BLaER1 treated with 17β-estradiol and CSF1 and Interleukin-3, amounts not matched to agents 10 nM and 100 nM (cell line): ENCODE results near the gene L3HYPDH.
A peak's percentile ranks its signal among the peaks of the same experiment; 100 is the strongest.

ENCODE experiments used
- H3K27ac ChIP-seq, 11 experiments: shearing (Covaris generic); formaldehyde crosslinking; 2 replicates each; pipeline ENCODE4 v1.8.1; 2022
- H3K27me3 ChIP-seq, 11 experiments: shearing (Covaris generic); formaldehyde crosslinking; 2 replicates each; pipeline ENCODE4 v1.8.1; 2022
- H3K36me3 ChIP-seq, 11 experiments: shearing (Covaris generic); formaldehyde crosslinking; 2 replicates each; pipeline ENCODE4 v1.8.1; 2022
- H3K4me1 ChIP-seq, 10 experiments: shearing (Covaris generic); formaldehyde crosslinking; 2 replicates each; pipeline ENCODE4 v1.8.1; 2022
- H3K4me2 ChIP-seq, 11 experiments: shearing (Covaris generic); formaldehyde crosslinking; 2 replicates each; pipeline ENCODE4 v1.8.1; 2022
- H3K4me3 ChIP-seq, 10 experiments: shearing (Covaris generic); formaldehyde crosslinking; 2 replicates each; pipeline ENCODE4 v1.8.1; 2022
- H3K9ac ChIP-seq, 11 experiments: shearing (Covaris generic); formaldehyde crosslinking; 2 replicates each; pipeline ENCODE4 v1.8.1; 2022
- H3K9me3 ChIP-seq, 11 experiments: shearing (Covaris generic); formaldehyde crosslinking; replicated peaks in 1 of 11; 2 replicates each; pipeline ENCODE4 v1.8.1; 2022
- H4K20me1 ChIP-seq, 11 experiments: shearing (Covaris generic); formaldehyde crosslinking; 2 replicates each; pipeline ENCODE4 v1.8.1; 2022
- Cebpa-rat ChIP-seq, 11 experiments: shearing (Covaris generic); IDR thresholded peaks; 2 replicates each; pipeline ENCODE4 v1.8.1; 2022

L3HYPDH gene

DNA sequence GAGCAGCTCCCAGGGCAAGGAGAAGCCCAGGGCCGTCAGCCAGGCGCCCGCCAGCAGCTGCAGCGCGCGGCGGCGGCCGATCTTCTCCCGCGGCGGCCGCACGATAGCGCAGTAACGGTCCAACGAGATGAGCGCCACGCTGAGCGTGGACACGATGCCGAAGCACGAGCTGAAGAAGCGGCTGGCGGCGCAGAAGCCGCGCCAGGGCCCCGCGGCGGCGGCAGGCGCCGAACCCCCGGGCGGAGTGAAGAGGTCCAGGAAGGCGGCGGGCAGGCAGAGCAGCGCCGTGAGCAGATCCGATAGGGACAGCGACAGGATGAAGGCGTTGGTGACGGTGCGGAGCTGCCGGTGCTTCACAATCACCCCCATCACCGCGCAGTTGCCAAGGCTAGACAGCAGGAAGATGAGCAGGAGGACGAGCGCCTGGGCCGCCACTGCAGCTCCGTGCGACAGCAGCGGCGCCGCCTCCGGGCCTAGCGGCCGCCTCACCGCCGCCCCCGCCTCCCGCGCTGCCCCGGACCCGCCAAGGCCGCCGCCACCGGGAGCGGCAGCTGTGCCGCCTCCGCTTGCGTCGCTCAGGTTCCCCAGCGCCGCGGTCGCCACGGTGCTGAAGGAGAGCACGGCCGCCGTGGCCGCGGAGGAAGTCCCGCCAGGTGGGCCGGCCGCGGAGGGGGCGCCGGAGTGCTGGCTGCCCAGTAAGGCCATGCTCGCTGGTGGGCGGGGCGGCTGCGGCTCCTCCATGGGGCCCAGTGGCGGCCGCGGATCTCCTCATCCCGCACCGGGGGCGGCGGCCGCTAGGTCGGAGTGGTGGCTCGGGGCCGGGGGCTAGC lies 19.5 kb downstream of the L3HYPDH start:
- Histone ChIP-seq H3K4me3 (peak overlapping the region; percentile 58 to 78 (median 69)), H3K27ac (peak overlapping the region in 2 of 11 experiments; percentile 7 to 33; a peak in 2 of 22 replicates), H4K20me1 (peaks cover 0 to 47% (median 33%) of the 10 kb centered on the region in 11 experiments; a peak in 18 of 22 replicates), H3K36me3 (peaks cover 0 to 24% (median 4%) of the 10 kb centered on the region in 11 experiments; a peak in 9 of 22 replicates), H3K4me2 (peak overlapping the region; percentile 87 to 100 (median 98)), H3K4me1 (peaks cover 8 to 16% (median 12%) of the 10 kb centered on the region in 10 experiments), H3K9ac (peak overlapping the region; percentile 28 to 74 (median 59); a peak in 21 of 22 replicates), H3K27me3 (peaks cover 36 to 49% (median 43%) of the 10 kb centered on the region in 11 experiments), H3K9me3 (no peaks in the 10 kb centered on the region)
- TF ChIP-seq Cebpa-rat (IDR thresholded peaks at IDR 0.05): no peak

DNA sequence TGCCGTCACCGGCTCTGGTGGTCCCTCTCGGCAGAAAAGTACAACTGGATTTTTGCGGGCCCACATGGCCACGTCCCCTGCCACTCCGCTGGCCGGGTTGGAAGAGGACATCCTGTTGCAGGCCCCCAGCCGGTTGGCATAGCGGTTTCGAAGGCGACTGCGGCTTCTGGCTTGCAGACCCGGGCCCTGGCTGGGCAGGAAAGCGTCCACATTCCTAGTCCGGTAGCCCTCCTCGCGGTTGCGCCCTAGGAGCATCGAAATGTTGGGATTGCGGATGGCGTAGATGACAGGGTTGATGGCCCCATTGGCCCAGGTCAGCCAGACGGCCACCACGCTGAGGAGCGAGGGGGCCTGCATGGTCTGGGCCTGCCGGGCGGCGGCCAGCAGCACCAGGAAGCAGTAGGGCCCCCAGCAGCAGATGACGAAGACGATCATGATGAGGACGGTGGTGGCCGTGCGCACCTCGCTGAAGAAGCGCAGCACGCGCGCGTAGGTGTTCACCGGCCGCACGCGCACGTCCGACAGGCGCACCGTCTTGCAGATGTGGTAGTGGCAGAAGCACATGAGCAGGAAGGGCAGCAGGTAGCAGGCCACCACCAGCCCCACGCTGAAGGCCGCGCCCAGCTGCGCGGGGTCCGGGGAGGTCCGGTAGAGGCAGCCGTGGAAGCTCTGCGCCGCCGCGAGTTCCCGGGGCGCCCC lies 20.3 kb downstream of the L3HYPDH start:
- Histone ChIP-seq H3K4me1 (peaks cover 8 to 16% (median 12%) of the 10 kb centered on the region in 10 experiments), H3K4me3 (peak overlapping the region; percentile 58 to 78 (median 69)), H3K27ac (no peak overlapping the region), H3K36me3 (peaks cover 0 to 16% (median 1%) of the 10 kb centered on the region in 11 experiments; a peak in 3 of 22 replicates), H3K9me3 (no peaks in the 10 kb centered on the region), H3K4me2 (peak overlapping the region; percentile 87 to 100 (median 98)), H3K27me3 (peaks cover 36 to 49% (median 43%) of the 10 kb centered on the region in 11 experiments), H4K20me1 (peaks cover 0 to 47% (median 33%) of the 10 kb centered on the region in 11 experiments; a peak in 18 of 22 replicates), H3K9ac (peak overlapping the region; percentile 28 to 74 (median 59); a peak in 19 of 22 replicates)
- TF ChIP-seq Cebpa-rat (IDR thresholded peaks at IDR 0.05): no peak

DNA sequence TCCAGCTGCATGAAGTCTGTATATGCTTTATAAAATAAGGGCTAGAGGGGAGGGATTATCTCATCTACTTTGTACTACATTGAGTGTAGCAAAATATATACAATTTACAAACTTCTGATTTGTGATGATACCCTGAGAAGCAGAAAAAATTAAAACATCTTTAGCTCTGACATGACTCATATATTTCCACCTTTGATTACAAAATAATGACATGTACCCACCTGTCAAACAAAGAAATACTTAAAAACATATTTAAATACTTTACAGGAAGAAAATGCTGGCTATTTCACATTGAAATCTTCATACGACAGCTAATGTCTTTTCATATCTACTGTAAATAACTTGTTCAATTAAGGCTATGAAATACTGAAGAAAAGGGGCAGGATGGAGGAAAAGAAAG lies 22.3 kb downstream of the L3HYPDH start:
- H3K36me3 ChIP-seq: peaks cover 0 to 10% (median 4%) of the 10 kb centered on the region in 11 experiments; a peak in 6 of 22 replicates
- peaks cover 8 to 16% (median 12%) of the 10 kb centered on the region in 10 experiments for H3K4me1 ChIP-seq
- no peak overlapping the region for H3K27ac ChIP-seq
- no peak overlapping the region for H3K9ac ChIP-seq
- H3K4me3 ChIP-seq: no peak overlapping the region
- H3K27me3 ChIP-seq: peaks cover 36 to 46% (median 43%) of the 10 kb centered on the region in 11 experiments
- H3K9me3 ChIP-seq: no peaks in the 10 kb centered on the region; a peak in 1 of 22 replicates
- H4K20me1 ChIP-seq: peaks cover 0 to 38% (median 33%) of the 10 kb centered on the region in 11 experiments; a peak in 18 of 22 replicates
- H3K4me2 ChIP-seq: no peak overlapping the region
- TF ChIP-seq Cebpa-rat (IDR thresholded peaks at IDR 0.05): no peak

DNA sequence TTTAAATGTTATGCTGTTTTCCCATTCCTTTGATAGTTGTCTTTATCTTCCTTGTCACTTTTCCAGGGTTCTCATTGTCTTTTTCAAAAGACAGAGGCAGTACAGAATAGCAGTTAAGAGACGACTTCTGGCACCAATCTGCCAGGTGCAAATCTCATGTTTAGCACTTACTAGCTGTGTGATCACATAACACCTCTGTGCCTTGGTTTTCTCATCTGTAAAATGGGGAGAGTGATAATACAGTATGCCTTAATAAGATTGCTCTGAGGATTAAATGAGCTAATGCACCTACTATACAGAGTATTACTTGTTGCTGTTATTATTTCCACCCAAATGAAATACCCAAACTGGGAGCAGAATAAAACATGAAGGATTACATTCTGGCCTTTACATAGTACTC lies 23.8 kb downstream of the L3HYPDH start:
- no peak overlapping the region for H3K9ac ChIP-seq
- H3K27me3 ChIP-seq: peaks cover 26 to 32% (median 29%) of the 10 kb centered on the region in 11 experiments
- H3K4me1 ChIP-seq: peaks cover 8 to 16% (median 11%) of the 10 kb centered on the region in 10 experiments
- peaks cover 0 to 18% (median 9%) of the 10 kb centered on the region in 11 experiments; a peak in 13 of 22 replicates for H3K36me3 ChIP-seq
- no peak overlapping the region for H3K4me3 ChIP-seq
- no peak overlapping the region for H3K4me2 ChIP-seq
- H3K27ac ChIP-seq: no peak overlapping the region
- no peak for TF ChIP-seq Cebpa-rat (IDR thresholded peaks at IDR 0.05)
- H3K9me3 ChIP-seq: no peaks in the 10 kb centered on the region; a peak in 1 of 22 replicates
- peaks cover 0 to 24% (median 20%) of the 10 kb centered on the region in 11 experiments; a peak in 18 of 22 replicates for H4K20me1 ChIP-seq

DNA sequence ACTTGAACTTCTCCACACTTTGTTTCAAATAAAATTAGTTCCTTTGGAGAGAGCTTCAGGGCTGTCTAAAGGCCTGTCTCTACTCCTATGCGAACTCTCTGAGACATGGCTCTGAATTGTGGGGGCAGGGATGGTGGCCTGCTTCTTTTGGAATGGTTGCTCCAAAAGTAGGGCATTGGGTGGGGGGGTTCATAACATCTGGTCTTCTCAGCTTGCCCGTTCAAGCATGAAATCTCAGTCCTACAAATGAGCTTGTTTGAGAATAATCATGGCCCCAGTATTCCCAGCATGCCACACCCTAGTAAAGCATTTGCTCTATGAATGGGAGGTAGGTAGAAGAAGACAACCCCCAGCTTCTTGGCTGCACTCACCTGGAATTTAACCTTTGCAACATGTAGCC lies 25.7 kb downstream of the L3HYPDH start:
- Histone ChIP-seq H3K27ac (no peak overlapping the region), H3K27me3 (peaks cover 7 to 13% (median 10%) of the 10 kb centered on the region in 11 experiments), H3K4me3 (no peak overlapping the region), H4K20me1 (peaks cover 0 to 5% (median under 1%) of the 10 kb centered on the region in 11 experiments; a peak in 13 of 22 replicates), H3K4me1 (no peaks in the 10 kb centered on the region), H3K9me3 (no peaks in the 10 kb centered on the region; a peak in 1 of 22 replicates), H3K9ac (no peak overlapping the region), H3K36me3 (peaks cover 0 to 25% (median 11%) of the 10 kb centered on the region in 11 experiments; a peak in 13 of 22 replicates), H3K4me2 (no peak overlapping the region)
- no peak for TF ChIP-seq Cebpa-rat (IDR thresholded peaks at IDR 0.05)

DNA sequence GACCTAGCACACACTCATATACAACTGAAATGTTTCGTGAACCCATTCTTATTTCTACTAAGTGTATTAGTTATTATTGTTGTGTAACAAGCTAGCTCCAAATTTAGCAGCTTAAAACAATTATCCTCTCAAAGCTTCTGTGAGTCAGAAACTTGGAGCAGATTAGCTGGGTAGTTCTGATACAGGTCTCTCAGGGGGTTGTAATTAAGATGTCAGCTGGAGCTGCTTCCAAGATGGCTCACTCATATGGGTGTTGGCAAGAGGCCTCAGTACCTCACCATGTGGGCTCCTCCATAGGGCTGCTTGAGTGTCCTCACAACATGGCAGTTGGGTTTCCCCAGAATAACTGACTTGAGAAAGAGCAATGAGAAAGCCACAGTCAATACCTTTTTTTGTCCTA lies 28.8 kb downstream of the L3HYPDH start:
- Histone ChIP-seq H3K9ac (no peak overlapping the region), H3K9me3 (no peaks in the 10 kb centered on the region; a peak in 1 of 22 replicates), H4K20me1 (no peaks in the 10 kb centered on the region), H3K27me3 (no peaks in the 10 kb centered on the region), H3K27ac (no peak overlapping the region), H3K36me3 (peaks cover 0 to 22% (median 9%) of the 10 kb centered on the region in 11 experiments; a peak in 12 of 22 replicates), H3K4me1 (no peaks in the 10 kb centered on the region), H3K4me3 (no peak overlapping the region), H3K4me2 (no peak overlapping the region)
- no peak for TF ChIP-seq Cebpa-rat (IDR thresholded peaks at IDR 0.05)

DNA sequence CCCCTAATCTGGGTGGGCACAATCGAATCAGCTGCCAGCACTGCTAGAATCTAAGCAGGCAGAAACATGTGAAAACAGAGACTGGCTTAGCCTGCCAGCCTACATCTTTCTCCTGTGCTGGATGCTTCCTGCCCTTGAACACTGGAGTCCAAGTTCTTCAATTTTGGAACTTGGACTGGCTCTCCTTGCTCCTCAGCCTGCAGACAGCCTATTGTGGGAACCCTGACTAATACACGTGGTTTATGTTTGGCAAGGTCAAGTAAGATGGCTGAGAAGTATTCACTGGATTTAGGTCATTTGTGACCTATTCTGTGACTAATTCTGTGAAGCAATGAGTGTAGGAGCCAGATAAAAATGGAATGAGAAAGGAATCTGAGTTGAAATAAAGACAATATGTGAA lies 30.1 kb downstream of the L3HYPDH start:
- H3K4me1 ChIP-seq: no peaks in the 10 kb centered on the region
- H3K4me2 ChIP-seq: no peak overlapping the region
- TF ChIP-seq Cebpa-rat (IDR thresholded peaks at IDR 0.05): no peak
- no peaks in the 10 kb centered on the region for H4K20me1 ChIP-seq
- no peak overlapping the region for H3K4me3 ChIP-seq
- peaks cover 0 to 18% (median 8%) of the 10 kb centered on the region in 11 experiments; a peak in 12 of 22 replicates for H3K36me3 ChIP-seq
- no peaks in the 10 kb centered on the region; a peak in 1 of 22 replicates for H3K9me3 ChIP-seq
- H3K27ac ChIP-seq: no peak overlapping the region
- no peak overlapping the region for H3K9ac ChIP-seq
- no peaks in the 10 kb centered on the region for H3K27me3 ChIP-seq

DNA sequence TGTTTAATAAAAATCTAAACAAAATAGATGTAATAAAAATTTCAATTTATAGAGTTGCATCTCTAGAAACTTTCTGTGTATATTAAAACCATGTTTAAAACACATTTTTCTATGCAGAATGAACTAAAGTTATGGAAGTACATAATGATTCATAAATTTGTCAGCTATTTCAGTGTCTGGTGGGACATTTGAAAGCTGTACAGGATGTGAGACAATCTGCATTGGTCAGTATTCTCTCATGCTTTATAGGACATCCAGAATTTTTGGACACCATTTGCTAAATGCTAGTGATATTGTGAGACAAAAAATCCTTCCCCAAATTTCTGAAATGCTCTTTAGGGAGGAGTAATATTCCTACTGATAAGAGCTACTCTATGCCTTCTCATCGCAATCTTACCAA lies 32.4 kb downstream of the L3HYPDH start:
- Histone ChIP-seq H3K4me3 (no peak overlapping the region), H3K27me3 (no peaks in the 10 kb centered on the region), H3K27ac (no peak overlapping the region)

More for the DNA sequence above, 32.4 kb downstream of the L3HYPDH start:
- no peak for TF ChIP-seq Cebpa-rat (IDR thresholded peaks at IDR 0.05)
- H3K4me2 ChIP-seq: no peak overlapping the region
- peaks cover 0 to 18% (median 7%) of the 10 kb centered on the region in 11 experiments; a peak in 10 of 22 replicates for H3K36me3 ChIP-seq
- no peaks in the 10 kb centered on the region for H3K4me1 ChIP-seq
- H3K9me3 ChIP-seq: no peaks in the 10 kb centered on the region
- no peaks in the 10 kb centered on the region for H4K20me1 ChIP-seq
- no peak overlapping the region for H3K9ac ChIP-seq
